Prostate gland (tissue), 2 donors: ENCODE data around the gene PM20D1.

ENCODE experiments used
- POLR2A ChIP-seq: fragments of 450-650 bp; IDR thresholded peaks from one replicate; pipeline ENCODE4 v1.6.1; 2016; ENCODE audit warnings: antibody characterized with exemption, mild to moderate bottlenecking
- TF ChIP-seq, protein P1 (sequence below), 4 experiments: fragments of 200-600 bp in 2 of 4; fragments of 450-650 bp in 2 of 4; sonication (generic) in 2 of 4; IDR thresholded peaks; 1 replicate in 3 of 4; 2 replicates in 1 of 4; pipeline ENCODE4 v1.5.1; 2016 to 2019; ENCODE audit warnings: antibody characterized with exemption in 4 of 4, mild to moderate bottlenecking in 2 of 4, moderate library complexity in 2 of 4

DNA sequence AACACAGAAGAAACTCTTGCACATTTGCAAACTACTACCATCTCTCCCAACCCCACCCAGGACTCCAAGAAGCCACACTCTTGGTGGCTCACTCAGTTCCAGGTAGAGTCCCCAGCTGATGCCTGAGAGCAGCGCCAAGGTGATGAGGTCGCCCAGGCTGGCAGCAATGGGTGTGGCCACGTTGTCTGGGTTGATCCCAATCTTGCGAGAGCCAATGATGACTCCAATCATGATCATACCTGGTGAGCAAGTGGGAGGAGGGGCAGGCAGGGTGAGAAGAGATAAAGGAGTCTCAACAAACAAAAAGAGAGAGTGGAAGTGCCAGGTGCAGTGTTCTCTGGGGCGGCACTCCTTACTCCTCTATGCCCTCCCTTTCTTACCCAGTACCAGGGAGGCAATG is 51.4 kb downstream of the PM20D1 start:
- TF ChIP-seq, protein P1, sequence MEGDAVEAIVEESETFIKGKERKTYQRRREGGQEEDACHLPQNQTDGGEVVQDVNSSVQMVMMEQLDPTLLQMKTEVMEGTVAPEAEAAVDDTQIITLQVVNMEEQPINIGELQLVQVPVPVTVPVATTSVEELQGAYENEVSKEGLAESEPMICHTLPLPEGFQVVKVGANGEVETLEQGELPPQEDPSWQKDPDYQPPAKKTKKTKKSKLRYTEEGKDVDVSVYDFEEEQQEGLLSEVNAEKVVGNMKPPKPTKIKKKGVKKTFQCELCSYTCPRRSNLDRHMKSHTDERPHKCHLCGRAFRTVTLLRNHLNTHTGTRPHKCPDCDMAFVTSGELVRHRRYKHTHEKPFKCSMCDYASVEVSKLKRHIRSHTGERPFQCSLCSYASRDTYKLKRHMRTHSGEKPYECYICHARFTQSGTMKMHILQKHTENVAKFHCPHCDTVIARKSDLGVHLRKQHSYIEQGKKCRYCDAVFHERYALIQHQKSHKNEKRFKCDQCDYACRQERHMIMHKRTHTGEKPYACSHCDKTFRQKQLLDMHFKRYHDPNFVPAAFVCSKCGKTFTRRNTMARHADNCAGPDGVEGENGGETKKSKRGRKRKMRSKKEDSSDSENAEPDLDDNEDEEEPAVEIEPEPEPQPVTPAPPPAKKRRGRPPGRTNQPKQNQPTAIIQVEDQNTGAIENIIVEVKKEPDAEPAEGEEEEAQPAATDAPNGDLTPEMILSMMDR (IDR thresholded peaks at IDR 0.05), result no peak
- no peak for TF ChIP-seq POLR2A
